SK-N-SH (cell line): ENCODE data around the gene FIGN. TPM values are rescaled to one million over a fixed set of nuclear protein-coding genes. Genes with fewer than 3 reads are reported as not detected.

Experiments used
- CTCF ChIA-PET: fragments of 300-600, 350-600 bp; formaldehyde crosslinking; extraction: SDS; loops from one replicate; lab custom pipeline; 2021; lab: Yijun Ruan, JAX
- POLR2A ChIA-PET: fragments of 350-600 bp; sonication (Branson Sonifier 250); formaldehyde crosslinking; extraction: SDS; loops from one replicate; lab custom pipeline; 2020; ENCODE audit warnings: antibody characterized with exemption, inconsistent platforms; lab: Yijun Ruan, JAX
- DNase-seq: peaks from one replicate; pipeline ENCODE4 v3.0.0; 2012
- H2AFZ ChIP-seq: fragments of 200-600 bp; sonication (generic); 2 replicates; pipeline ENCODE4 v1.8.1; 2016; ENCODE audit warnings: antibody characterized with exemption, mild to moderate bottlenecking, low read depth
- H3F3A ChIP-seq: fragments of 200-600 bp; sonication (generic); replicated peaks from 2 replicates; pipeline ENCODE3; 2016; ENCODE audit warnings: antibody characterized with exemption, mild to moderate bottlenecking; ENCODE audit not compliant: insufficient read depth
- H3K27ac ChIP-seq, 2 experiments: fragments of 200-500 bp in 1 of 2; fragments of 200-600 bp in 1 of 2; sonication (Bioruptor generic) in 1 of 2; sonication (generic), shearing (Covaris generic) in 1 of 2; 2 replicates each; pipeline versions ENCODE4 v1.5.1 to v1.6.1; 2014 to 2016; ENCODE audit warnings: low read depth in 2 of 2, inconsistent platforms in 1 of 2, low read length in 1 of 2, mild to moderate bottlenecking in 1 of 2, mixed read lengths in 1 of 2
- H3K27me3 ChIP-seq: fragments of 200-600 bp; sonication (generic), shearing (Covaris generic); 2 replicates; pipeline ENCODE4 v1.6.1; 2016; ENCODE audit warnings: mixed run types; ENCODE audit not compliant: insufficient read depth
- H3K36me3 ChIP-seq, 2 experiments: fragments of 200-500 bp in 1 of 2; fragments of 200-600 bp in 1 of 2; sonication (Bioruptor generic) in 1 of 2; sonication (generic) in 1 of 2; replicated peaks in 1 of 2; 2 replicates each; pipeline versions ENCODE3 to v1.5.1; 2014 to 2016; ENCODE audit warnings: low read length in 1 of 2, mild to moderate bottlenecking in 1 of 2; ENCODE audit not compliant: insufficient read depth in 2 of 2, control insufficient read depth in 1 of 2
- H3K4me1 ChIP-seq, 2 experiments: fragments of 200-500 bp in 1 of 2; fragments of 200-600 bp in 1 of 2; sonication (Bioruptor generic) in 1 of 2; sonication (generic), shearing (Covaris generic) in 1 of 2; 2 replicates each; pipeline versions ENCODE4 v1.5.1 to v1.6.1; 2014 to 2016; ENCODE audit warnings: low read depth in 1 of 2, low read length in 1 of 2, mixed run types in 1 of 2; ENCODE audit not compliant: insufficient read depth in 2 of 2, control insufficient read depth in 1 of 2
- H3K4me2 ChIP-seq: fragments of 200-600 bp; sonication (generic), shearing (Covaris generic); 2 replicates; pipeline ENCODE4 v1.6.1; 2017; ENCODE audit warnings: mixed run types
- H3K4me3 ChIP-seq, 2 experiments: fragments of 200-500 bp in 1 of 2; fragments of 200-600 bp in 1 of 2; sonication (Bioruptor generic) in 1 of 2; sonication (generic), shearing (Covaris generic) in 1 of 2; 2 replicates each; pipeline versions ENCODE4 v1.5.1 to v1.8.1; 2014 to 2016; ENCODE audit warnings: low read depth in 2 of 2, inconsistent platforms in 1 of 2, low read length in 1 of 2, mild to moderate bottlenecking in 1 of 2, mixed read lengths in 1 of 2, moderate library complexity in 1 of 2
- H3K79me2 ChIP-seq: fragments of 200-600 bp; sonication (generic); 2 replicates; pipeline ENCODE4 v1.8.1; 2017; ENCODE audit warnings: mild to moderate bottlenecking; ENCODE audit not compliant: insufficient read depth
- H3K9ac ChIP-seq: fragments of 200-600 bp; sonication (generic); 2 replicates; pipeline ENCODE4 v1.6.1; 2017; ENCODE audit warnings: mixed run types
- H3K9me2 ChIP-seq: fragments of 200-600 bp; sonication (generic); 2 replicates; pipeline ENCODE4 v1.6.1; 2017; ENCODE audit warnings: mixed run types
- H3K9me3 ChIP-seq: fragments of 200-600 bp; sonication (generic); 2 replicates; pipeline ENCODE4 v1.6.1; 2017; ENCODE audit warnings: mixed run types, mild to moderate bottlenecking, moderate library complexity
- H4K20me1 ChIP-seq: fragments of 200-600 bp; sonication (generic); 2 replicates; pipeline ENCODE4 v1.6.1; 2017; ENCODE audit warnings: mild to moderate bottlenecking, mixed run types; ENCODE audit not compliant: insufficient read depth
- CHD2 ChIP-seq: fragments of 150-350 bp; IDR thresholded peaks from 2 replicates; pipeline ENCODE4 v1.6.1; 2018; ENCODE audit warnings: low read length; ENCODE audit not compliant: partially characterized antibody
- EZH2phosphoT487 ChIP-seq: fragments of 200-600 bp; sonication (generic); IDR thresholded peaks from 2 replicates; pipeline ENCODE4 v1.6.1; 2017; ENCODE audit warnings: low read depth, mixed run types, mild to moderate bottlenecking, antibody characterized with exemption, moderate library complexity, borderline replicate concordance
- FOSL2 ChIP-seq: IDR thresholded peaks from 2 replicates; pipeline ENCODE4 v1.4.0; 2012; ENCODE audit warnings: low read depth, mild to moderate bottlenecking, moderate library complexity, borderline replicate concordance
- FOXJ3 ChIP-seq: sonication (generic); formaldehyde crosslinking; IDR thresholded peaks from 2 replicates; pipeline ENCODE4 v1.5.1; 2020; ENCODE audit warnings: mild to moderate bottlenecking, missing genetic modification reagents
- FOXM1 ChIP-seq: IDR thresholded peaks from 2 replicates; pipeline ENCODE4 v1.4.0; 2012; ENCODE audit warnings: low read depth, mild to moderate bottlenecking
- GABPA ChIP-seq: IDR thresholded peaks from 2 replicates; pipeline ENCODE4 v1.4.0; 2012; ENCODE audit warnings: low read depth, mild to moderate bottlenecking
- JUND ChIP-seq: IDR thresholded peaks from 2 replicates; pipeline ENCODE4 v1.4.0; 2012
- MEF2A ChIP-seq: IDR thresholded peaks from 2 replicates; pipeline ENCODE4 v1.4.0; 2012; ENCODE audit warnings: low read depth, borderline replicate concordance
- NRF1 ChIP-seq: IDR thresholded peaks from 2 replicates; pipeline ENCODE4 v1.6.1; 2012; ENCODE audit warnings: low read depth, mild to moderate bottlenecking, low read length
- PBX3 ChIP-seq: IDR thresholded peaks from 2 replicates; pipeline ENCODE4; 2012
- POLR2AphosphoS5 ChIP-seq: IDR thresholded peaks from 2 replicates; pipeline ENCODE4 v1.6.1; 2012; ENCODE audit warnings: low read depth, low read length
- RCOR1 ChIP-seq: fragments of 150-350 bp; IDR thresholded peaks from 2 replicates; pipeline ENCODE4 v1.6.1; 2017; ENCODE audit warnings: antibody characterized with exemption, low read length
- REST ChIP-seq: IDR thresholded peaks from 2 replicates; pipeline ENCODE4 v1.6.1; 2012; ENCODE audit warnings: mild to moderate bottlenecking, low read depth, low read length, moderate library complexity
- RFX5 ChIP-seq: IDR thresholded peaks from 2 replicates; pipeline ENCODE4 v1.6.1; 2012; ENCODE audit warnings: mild to moderate bottlenecking, improper control_type of control experiment, low read length
- RXRA ChIP-seq: IDR thresholded peaks from 2 replicates; pipeline ENCODE4 v1.4.0; 2012; ENCODE audit warnings: low read depth, mild to moderate bottlenecking, borderline replicate concordance
- TAF1 ChIP-seq: IDR thresholded peaks from 2 replicates; pipeline ENCODE4 v1.6.1; 2012; ENCODE audit warnings: low read depth, mild to moderate bottlenecking, low read length, moderate library complexity, borderline replicate concordance
- TCF12 ChIP-seq: IDR thresholded peaks from 2 replicates; pipeline ENCODE4 v1.4.0; 2012
- TEAD4 ChIP-seq: IDR thresholded peaks from 2 replicates; pipeline ENCODE4 v1.4.0; 2012; ENCODE audit warnings: mild to moderate bottlenecking, borderline replicate concordance; ENCODE audit not compliant: insufficient read depth
- USF1 ChIP-seq: IDR thresholded peaks from 2 replicates; pipeline ENCODE4 v1.4.0; 2012; ENCODE audit warnings: low read depth, borderline replicate concordance
- YY1 ChIP-seq: IDR thresholded peaks from 2 replicates; pipeline ENCODE4 v1.4.0; 2012; ENCODE audit warnings: low read depth, mild to moderate bottlenecking
- ZBTB33 ChIP-seq: IDR thresholded peaks from 2 replicates; pipeline ENCODE4 v1.4.0; 2012; ENCODE audit warnings: low read depth, borderline replicate concordance
- WGBS: methylation state at CpG from one replicate; pipeline ENCODE4 v1.1.6; 2017; ENCODE audit warnings: low lambda C conversion rate; 5-methylcytosine and 5-hydroxymethylcytosine counted together
- polyA plus RNA-seq, 3 experiments: library from polyadenylated mRNA; depleted of rRNA; stranded (reverse); fragments of >200 nt; gene quantifications; 2 replicates each; pipeline ENCODE4 v1.2.3, GENCODE V29; 2012

Gene FIGN
- polyA plus RNA-seq, 1 of the 3 experiments (the other 2 are of a cell fraction), result 0.74 TPM

GRCh38 chr2:163637871-163638270 lies 97.9 kb downstream of the FIGN start (continued):
- TF ChIP-seq USF1 (no peak), MEF2A (no peak), TCF12 (no peak), YY1 (no peak), RCOR1 (no peak), GABPA (no peak), FOSL2 (no peak), JUND (no peak)
- TF ChIP-seq, all 33 proteins: peak for 0

DNA sequence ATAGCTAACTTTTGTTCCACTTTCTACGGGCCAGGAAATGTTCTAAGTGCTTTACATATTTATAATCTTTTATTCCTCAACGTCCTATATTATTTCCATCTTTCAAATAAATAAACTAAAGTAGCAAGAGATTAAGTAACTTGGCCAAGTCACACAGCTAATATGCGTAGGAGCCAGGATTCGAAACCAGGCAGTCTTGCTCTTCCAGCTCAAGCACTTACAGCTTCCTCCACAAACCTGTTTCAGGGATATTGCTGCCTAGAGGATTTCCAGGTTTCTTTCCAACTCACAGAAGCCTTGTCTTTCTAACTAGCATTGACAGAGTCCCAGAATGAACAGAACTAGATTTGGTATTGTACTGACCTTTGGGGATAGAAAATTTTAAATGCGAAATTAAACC lies 102.5 kb downstream of the FIGN start:
- H3K4me2 ChIP-seq, result no peak overlapping the region
- H3K9ac ChIP-seq, result no peak overlapping the region
- peaks cover 0 to 5% of the 10 kb centered on the region in 2 experiments; a peak in 2 of 4 replicates for H3K4me1 ChIP-seq
- H3F3A ChIP-seq, result no peaks in the 10 kb centered on the region
- POLR2A ChIA-PET, result no interaction called here
- no peaks in the 10 kb centered on the region for H3K36me3 ChIP-seq
- CTCF ChIA-PET, result interaction anchor here (4.1 kb wide), 1 partner anchor 11 kb away, joined by 16 read pairs; no protein-coding TSS in a partner anchor
- H4K20me1 ChIP-seq, result no peaks in the 10 kb centered on the region
- 92% methylated on average over 5 of the region's 5 CpGs for WGBS
- no peaks in the 10 kb centered on the region for H3K79me2 ChIP-seq
- H2AFZ ChIP-seq, result no peak overlapping the region
- no peak for TF ChIP-seq TAF1
- TF ChIP-seq RFX5, result no peak
- no peak for TF ChIP-seq TEAD4
- no peak for DNase-seq
- no peaks in the 10 kb centered on the region for H3K9me3 ChIP-seq
- H3K9me2 ChIP-seq, result no peaks in the 10 kb centered on the region
- no peak overlapping the region for H3K27ac ChIP-seq
- no peak overlapping the region for H3K4me3 ChIP-seq
- H3K27me3 ChIP-seq, result no peaks in the 10 kb centered on the region

- H3K36me3 ChIP-seq, result no peaks in the 10 kb centered on the region
- H3F3A ChIP-seq, result no peaks in the 10 kb centered on the region
- ChIA-PET CTCF (interaction anchor here (0.8 to 1.0 kb wide), 3 partner anchors 10 to 929 kb away, joined by 3 read pairs; no protein-coding TSS in a partner anchor), POLR2A (no interaction called here)
- no peaks in the 10 kb centered on the region for H3K4me1 ChIP-seq
- no peak overlapping the region for H3K27ac ChIP-seq
- H2AFZ ChIP-seq, result no peak overlapping the region
- no peaks in the 10 kb centered on the region for H3K79me2 ChIP-seq
- no peaks in the 10 kb centered on the region for H3K9me2 ChIP-seq
- no peak for DNase-seq
- no peaks in the 10 kb centered on the region for H4K20me1 ChIP-seq
- H3K4me2 ChIP-seq, result no peak overlapping the region
- H3K4me3 ChIP-seq, result no peak overlapping the region
- H3K9ac ChIP-seq, result no peak overlapping the region
- WGBS, result 88% methylated on average over 5 of the region's 5 CpGs
- H3K9me3 ChIP-seq, result no peaks in the 10 kb centered on the region
- H3K27me3 ChIP-seq, result no peaks in the 10 kb centered on the region
- TF ChIP-seq RXRA (no peak), NRF1 (no peak), TEAD4 (no peak), POLR2AphosphoS5 (no peak), REST (no peak), RFX5 (no peak), FOXJ3 (CRISPR knock-in tag) (no peak), ZBTB33 (no peak), PBX3 (no peak), FOXM1 (no peak), EZH2phosphoT487 (no peak), TCF12 (no peak), TAF1 (no peak), JUND (no peak), CHD2 (no peak)
Observed at GRCh38 chr2:163630836-163631235, 105.0 kb downstream of the FIGN start.
